CD4-positive, CD25-positive, alpha-beta regulatory T cell (primary cell): ENCODE data around the gene PC. TPM values are rescaled to one million over a fixed set of nuclear protein-coding genes. Genes with fewer than 3 reads are reported as not detected.

Experiments
- ATAC-seq, 2 donors: fragments of 150-1000 bp; cut with Tn5 transposase; one replicate each; pipeline ENCODE4 v1.10.0; 2021; ENCODE audit warnings: low read depth in 2 of 2, moderate number of reproducible peaks in 2 of 2, moderate library complexity in 1 of 2
- DNase-seq, 3 donors: peaks; one replicate each; pipeline versions ENCODE4 v3.0.0 to v3.0.0-alpha.2; 2012 to 2022; ENCODE audit warnings: mixed read lengths in 1 of 3
- H3K27ac ChIP-seq: one replicate; pipeline ENCODE4 v1.7.0; 2013; ENCODE audit warnings: mild to moderate bottlenecking, low read length; ENCODE audit not compliant: insufficient read depth, poor library complexity, severe bottlenecking
- H3K27me3 ChIP-seq: one replicate; pipeline ENCODE4 v1.7.0; 2013; ENCODE audit warnings: low read length; ENCODE audit not compliant: control insufficient read depth, insufficient read depth
- H3K36me3 ChIP-seq: one replicate; pipeline ENCODE4 v1.7.0; 2013; ENCODE audit warnings: mild to moderate bottlenecking, low read length, moderate library complexity; ENCODE audit not compliant: control insufficient read depth, insufficient read depth
- H3K4me1 ChIP-seq: 2 replicates; pipeline ENCODE4 v1.7.0; 2013; ENCODE audit warnings: mild to moderate bottlenecking, low read length; ENCODE audit not compliant: insufficient read depth, control insufficient read depth, poor library complexity, severe bottlenecking
- H3K4me3 ChIP-seq: one replicate; pipeline ENCODE4 v1.7.0; 2013; ENCODE audit warnings: low read depth, mild to moderate bottlenecking, low read length, moderate library complexity
- H3K9me3 ChIP-seq, 2 experiments: 1 replicate in 1 of 2; 2 replicates in 1 of 2; pipeline ENCODE4 v1.7.0; 2013; ENCODE audit warnings: low read length in 2 of 2, mild to moderate bottlenecking in 1 of 2, moderate library complexity in 1 of 2; ENCODE audit not compliant: control insufficient read depth in 2 of 2
- H3K27ac Mint-ChIP-seq, 3 donors: one replicate each; pipeline ENCODE4 v1.8.0; 2020 to 2022; ENCODE audit warnings: mild to moderate bottlenecking in 3 of 3, mixed read lengths in 3 of 3, moderate library complexity in 2 of 3
- H3K27me3 Mint-ChIP-seq: one replicate; pipeline ENCODE4 v1.8.0; 2022; ENCODE audit warnings: mild to moderate bottlenecking, mixed read lengths
- H3K36me3 Mint-ChIP-seq: one replicate; pipeline ENCODE4 v1.8.0; 2020; ENCODE audit warnings: mixed read lengths
- H3K4me1 Mint-ChIP-seq, 4 donors: one replicate each; pipeline ENCODE4 v1.8.0; 2020 to 2022; ENCODE audit warnings: mixed read lengths in 4 of 4, mild to moderate bottlenecking in 1 of 4
- H3K4me3 Mint-ChIP-seq, 4 donors: one replicate each; pipeline ENCODE4 v1.8.0; 2020 to 2022; ENCODE audit warnings: mild to moderate bottlenecking in 4 of 4, mixed read lengths in 4 of 4, moderate library complexity in 3 of 4
- H3K9me3 Mint-ChIP-seq, 7 donors: one replicate each; pipeline ENCODE4 v1.8.0; 2020 to 2022; ENCODE audit warnings: mixed read lengths in 7 of 7, mild to moderate bottlenecking in 3 of 7, moderate library complexity in 2 of 7
- polyA plus RNA-seq, 4 donors: library from polyadenylated mRNA; unstranded; fragments of 300-500 nt; fragmentation: Illumina TruSeq; gene quantifications; one replicate each; pipeline ENCODE4 v1.2.3, GENCODE V29; 2021
- total RNA-seq: library from RNA; stranded (reverse); gene quantifications from one replicate; pipeline ENCODE4 v1.2.3, GENCODE V29; 2022

Gene PC
- total and polyA plus RNA-seq, 5 donors from 2014 or later = 2.0 to 7.4 (median 4.6) TPM

DNA sequence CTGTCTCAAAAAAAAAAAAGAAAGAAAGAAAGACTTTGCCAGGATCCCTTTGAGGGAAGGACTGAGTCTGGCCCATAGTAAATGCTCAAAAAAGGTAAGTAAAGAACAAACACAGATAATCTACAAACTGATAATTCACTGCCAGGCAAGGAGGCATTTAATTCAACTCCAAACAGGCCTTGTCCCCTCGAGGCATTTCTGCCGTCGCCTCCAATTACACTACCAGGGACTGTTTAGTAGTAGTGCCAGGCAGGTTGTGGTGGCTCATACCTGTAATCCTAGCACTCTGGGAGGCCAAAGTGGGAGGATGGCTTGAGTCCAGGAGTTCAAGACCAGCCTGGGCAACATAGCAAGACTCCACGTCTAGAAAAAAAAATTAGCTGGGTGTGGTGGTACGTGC, 43.7 kb downstream of the PC start:
- ATAC-seq (no peak), DNase-seq (no peak)
- Mint-ChIP-seq H3K27ac (no peak overlapping the region), H3K4me1 (no peaks in the 10 kb centered on the region), H3K27me3 (no peaks in the 10 kb centered on the region), H3K9me3 (no peaks in the 10 kb centered on the region), H3K4me3 (no peak overlapping the region), H3K36me3 (no peaks in the 10 kb centered on the region)
- no peak overlapping the region for H3K4me3 ChIP-seq
- H3K9me3 ChIP-seq = no peaks in the 10 kb centered on the region
- no peaks in the 10 kb centered on the region for H3K4me1 ChIP-seq
- H3K27ac ChIP-seq = no peak overlapping the region
- no peaks in the 10 kb centered on the region for H3K36me3 ChIP-seq
- H3K27me3 ChIP-seq = no peaks in the 10 kb centered on the region

GRCh38 chr11:66912911-66913310, 45.3 kb downstream of the PC start:
- DNase-seq (no peak), ATAC-seq (no peak)
- Mint-ChIP-seq H3K4me1 (no peaks in the 10 kb centered on the region), H3K9me3 (no peaks in the 10 kb centered on the region), H3K27me3 (no peaks in the 10 kb centered on the region), H3K27ac (peak overlapping the region in 1 of 3 donors; percentile 32), H3K36me3 (no peaks in the 10 kb centered on the region), H3K4me3 (no peak overlapping the region)
- no peaks in the 10 kb centered on the region for H3K36me3 ChIP-seq
- H3K4me1 ChIP-seq = no peaks in the 10 kb centered on the region
- no peaks in the 10 kb centered on the region for H3K27me3 ChIP-seq
- no peaks in the 10 kb centered on the region for H3K9me3 ChIP-seq
- H3K27ac ChIP-seq = no peak overlapping the region
- no peak overlapping the region for H3K4me3 ChIP-seq

DNA sequence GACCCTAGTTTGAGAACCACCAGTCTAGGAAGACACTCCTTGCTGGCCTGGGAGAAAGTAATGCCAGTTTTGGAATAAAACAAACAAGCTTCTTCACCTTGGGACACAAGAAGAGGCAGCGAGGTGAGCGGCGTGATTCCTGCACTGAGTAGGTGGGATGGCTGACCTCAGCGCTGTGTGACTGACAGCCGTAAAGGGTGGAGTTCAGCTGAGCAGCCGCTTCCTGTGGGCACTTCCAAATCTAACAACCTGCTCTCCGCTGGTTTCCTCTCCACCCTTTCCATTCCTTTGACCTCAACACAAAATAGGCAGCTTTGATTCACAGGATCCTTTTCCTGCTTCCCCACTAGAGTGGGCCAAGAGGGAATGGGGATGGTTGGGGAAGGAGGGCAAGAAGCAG, 45.8 kb downstream of the PC start:
- no peak overlapping the region for H3K27ac Mint-ChIP-seq
- no peaks in the 10 kb centered on the region for H3K9me3 Mint-ChIP-seq
- Histone ChIP-seq H3K4me3 (no peak overlapping the region), H3K36me3 (no peaks in the 10 kb centered on the region), H3K27ac (no peak overlapping the region), H3K9me3 (no peaks in the 10 kb centered on the region), H3K4me1 (no peaks in the 10 kb centered on the region), H3K27me3 (no peaks in the 10 kb centered on the region)
- no peaks in the 10 kb centered on the region for H3K4me1 Mint-ChIP-seq
- no peaks in the 10 kb centered on the region for H3K27me3 Mint-ChIP-seq
- H3K4me3 Mint-ChIP-seq = no peak overlapping the region
- DNase-seq (no peak), ATAC-seq (no peak)
- no peaks in the 10 kb centered on the region for H3K36me3 Mint-ChIP-seq

DNA sequence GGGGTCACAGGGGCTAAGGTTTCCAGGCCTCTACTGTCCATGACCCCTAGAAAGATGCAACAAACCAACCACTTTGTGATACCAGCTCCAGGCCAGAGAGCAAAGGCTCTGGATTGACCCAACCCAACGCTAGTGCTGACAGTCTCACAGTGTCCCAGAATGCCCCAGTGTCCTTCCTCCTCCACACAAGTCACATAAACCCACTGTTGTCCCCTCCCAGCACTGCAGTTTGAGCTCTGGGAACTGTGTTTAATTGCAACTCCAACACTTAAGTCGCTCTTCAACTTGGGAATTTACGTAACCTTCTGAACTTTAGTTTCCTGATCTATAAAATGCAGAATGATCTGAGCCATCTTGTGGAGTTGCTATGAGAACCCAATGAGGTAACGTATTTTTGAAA, 47.5 kb downstream of the PC start:
- Mint-ChIP-seq H3K27ac (no peak overlapping the region), H3K4me1 (no peaks in the 10 kb centered on the region), H3K4me3 (no peak overlapping the region), H3K36me3 (peaks cover under 1% of the 10 kb centered on the region), H3K27me3 (no peaks in the 10 kb centered on the region), H3K9me3 (no peaks in the 10 kb centered on the region)
- Histone ChIP-seq H3K36me3 (no peaks in the 10 kb centered on the region), H3K4me1 (no peaks in the 10 kb centered on the region), H3K4me3 (no peak overlapping the region), H3K27ac (no peak overlapping the region), H3K27me3 (no peaks in the 10 kb centered on the region), H3K9me3 (no peaks in the 10 kb centered on the region)
- DNase-seq = no peak
- ATAC-seq = no peak

- Mint-ChIP-seq H3K36me3 (peaks cover 7% of the 10 kb centered on the region), H3K4me1 (no peaks in the 10 kb centered on the region), H3K27me3 (no peaks in the 10 kb centered on the region), H3K4me3 (no peak overlapping the region), H3K27ac (no peak overlapping the region), H3K9me3 (no peaks in the 10 kb centered on the region)
- H3K27me3 ChIP-seq = no peaks in the 10 kb centered on the region
- DNase-seq = no peak
- H3K27ac ChIP-seq = no peak overlapping the region
- no peak for ATAC-seq
- no peaks in the 10 kb centered on the region for H3K9me3 ChIP-seq
- H3K36me3 ChIP-seq = no peaks in the 10 kb centered on the region
- no peak overlapping the region for H3K4me3 ChIP-seq
- H3K4me1 ChIP-seq = no peaks in the 10 kb centered on the region
These were observed 48.2 kb downstream of the PC start for GRCh38 chr11:66910016-66910415.

GRCh38 chr11:66909181-66909580, 49.0 kb downstream of the PC start:
- Mint-ChIP-seq H3K9me3 (no peaks in the 10 kb centered on the region), H3K4me3 (no peak overlapping the region), H3K27me3 (no peaks in the 10 kb centered on the region), H3K36me3 (peaks cover 7% of the 10 kb centered on the region), H3K27ac (no peak overlapping the region), H3K4me1 (no peaks in the 10 kb centered on the region)
- Histone ChIP-seq H3K36me3 (no peaks in the 10 kb centered on the region), H3K9me3 (no peaks in the 10 kb centered on the region), H3K4me3 (no peak overlapping the region), H3K4me1 (no peaks in the 10 kb centered on the region), H3K27ac (no peak overlapping the region), H3K27me3 (no peaks in the 10 kb centered on the region)
- DNase-seq (no peak), ATAC-seq (no peak)

DNA sequence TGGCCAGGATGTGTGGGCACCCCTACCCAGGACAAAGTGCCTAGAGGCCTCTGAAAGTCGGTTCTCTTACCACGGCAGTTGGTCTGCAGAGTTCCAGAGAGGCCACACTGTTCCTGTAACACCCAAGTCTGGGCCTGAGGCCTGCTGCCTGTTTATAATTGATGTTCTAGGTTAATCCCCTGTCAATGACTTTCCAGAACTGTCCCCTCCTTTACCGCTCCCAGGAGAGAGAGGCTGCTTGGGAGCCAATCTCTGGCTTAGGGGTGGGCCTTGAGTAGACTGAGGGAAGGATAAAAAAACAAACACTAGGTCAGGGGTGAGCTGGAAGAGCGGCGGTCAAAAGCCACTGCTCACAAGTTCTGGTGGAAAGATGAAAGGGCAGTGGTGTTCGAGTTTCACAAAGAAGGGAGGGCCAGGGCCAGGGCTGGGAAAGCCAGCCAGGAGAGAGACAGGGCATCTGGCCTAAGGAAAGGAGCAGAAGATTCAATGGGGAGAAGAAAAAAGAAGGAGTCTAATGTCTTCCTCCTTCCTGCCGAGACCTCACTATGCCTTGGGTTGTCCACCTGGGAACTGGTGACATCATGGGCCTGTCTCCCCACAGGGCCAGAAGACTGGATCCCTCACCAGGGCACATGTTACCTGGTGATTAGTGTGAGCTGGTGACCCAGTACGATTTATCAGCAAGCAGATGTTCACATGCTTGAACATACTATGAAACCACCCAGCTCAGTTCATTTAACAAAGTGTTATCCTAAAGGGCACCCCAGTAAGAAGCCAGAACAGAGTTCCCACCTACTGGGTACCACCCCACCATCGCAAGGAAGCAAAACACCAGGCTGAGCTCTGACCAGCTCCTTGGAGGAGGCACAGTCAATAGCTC, 50.2 kb downstream of the PC start:
- no peaks in the 10 kb centered on the region for H3K4me1 Mint-ChIP-seq
- H3K9me3 ChIP-seq = no peaks in the 10 kb centered on the region
- H3K36me3 ChIP-seq = no peaks in the 10 kb centered on the region
- ATAC-seq (no peak), DNase-seq (no peak)
- no peaks in the 10 kb centered on the region for H3K9me3 Mint-ChIP-seq
- no peaks in the 10 kb centered on the region for H3K27me3 Mint-ChIP-seq
- no peak overlapping the region for H3K4me3 Mint-ChIP-seq
- H3K4me1 ChIP-seq = no peaks in the 10 kb centered on the region
- no peak overlapping the region for H3K27ac Mint-ChIP-seq
- peaks cover 7% of the 10 kb centered on the region for H3K36me3 Mint-ChIP-seq
- no peak overlapping the region for H3K4me3 ChIP-seq
- H3K27me3 ChIP-seq = no peaks in the 10 kb centered on the region
- no peak overlapping the region for H3K27ac ChIP-seq

DNA sequence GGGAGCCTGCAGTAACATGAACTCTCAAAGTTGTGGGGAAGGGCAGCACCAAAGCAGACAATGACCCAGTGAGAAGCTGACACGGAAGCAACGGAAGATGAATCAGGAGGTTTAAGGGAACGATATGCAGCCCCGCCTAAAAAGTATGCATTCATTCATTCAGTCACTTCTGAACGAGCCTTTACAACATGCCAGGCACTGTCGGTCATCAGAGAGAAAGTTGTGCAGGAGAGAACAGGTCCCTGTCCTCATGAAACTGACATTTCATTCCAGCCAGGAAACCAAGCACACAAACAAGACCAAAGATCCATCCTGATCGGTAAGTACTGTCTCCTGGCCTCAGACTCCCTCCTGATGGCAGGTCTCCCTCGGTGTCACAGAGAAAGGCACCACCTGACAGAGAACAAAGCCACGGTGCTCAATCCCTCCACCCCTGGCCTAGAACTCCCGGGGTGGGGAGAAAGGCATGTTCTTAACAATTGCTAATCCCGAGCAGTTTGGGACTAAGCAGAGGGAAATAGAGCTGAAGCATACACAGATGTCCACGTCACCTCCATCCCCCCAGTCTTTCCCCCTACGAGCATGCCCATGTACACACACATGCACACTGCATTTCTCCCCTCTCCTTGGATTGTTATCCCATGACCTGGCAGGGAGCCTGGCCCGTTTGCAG, 52.0 kb downstream of the PC start:
- no peak for DNase-seq
- Histone ChIP-seq H3K27ac (no peak overlapping the region), H3K27me3 (no peaks in the 10 kb centered on the region), H3K4me3 (no peak overlapping the region), H3K36me3 (no peaks in the 10 kb centered on the region), H3K9me3 (no peaks in the 10 kb centered on the region), H3K4me1 (no peaks in the 10 kb centered on the region)
- Mint-ChIP-seq H3K27ac (no peak overlapping the region), H3K36me3 (peaks cover 7% of the 10 kb centered on the region), H3K9me3 (no peaks in the 10 kb centered on the region), H3K4me1 (no peaks in the 10 kb centered on the region), H3K4me3 (no peak overlapping the region), H3K27me3 (peaks cover 3% of the 10 kb centered on the region)
- ATAC-seq = no peak
